Suprapubic skin (tissue), 4 donors: ENCODE results near the gene MIS18BP1.

ENCODE experiments used
- EP300 ChIP-seq: sonication (generic); formaldehyde crosslinking; IDR thresholded peaks from one replicate; pipeline ENCODE4 v1.6.1; 2017; ENCODE audit warnings: antibody characterized with exemption
- POLR2A ChIP-seq, 2 donors: fragments of 450-650 bp; IDR thresholded peaks; one replicate each; pipeline ENCODE4 v1.6.1; 2017; ENCODE audit warnings: antibody characterized with exemption in 2 of 2, mild to moderate bottlenecking in 2 of 2, moderate library complexity in 2 of 2
- POLR2AphosphoS5 ChIP-seq, 3 donors: sonication (generic); formaldehyde crosslinking; IDR thresholded peaks; one replicate each; pipeline ENCODE4 v1.6.1; 2017; ENCODE audit warnings: antibody characterized with exemption in 3 of 3
- TF ChIP-seq, protein P1 (sequence below), 2 donors: fragments of 200-600 bp in 1 of 2; fragments of 450-650 bp in 1 of 2; sonication (generic) in 1 of 2; IDR thresholded peaks; one replicate each; pipeline ENCODE4 v1.5.1; 2016 to 2019; ENCODE audit warnings: antibody characterized with exemption in 2 of 2, mild to moderate bottlenecking in 1 of 2, moderate library complexity in 1 of 2

DNA sequence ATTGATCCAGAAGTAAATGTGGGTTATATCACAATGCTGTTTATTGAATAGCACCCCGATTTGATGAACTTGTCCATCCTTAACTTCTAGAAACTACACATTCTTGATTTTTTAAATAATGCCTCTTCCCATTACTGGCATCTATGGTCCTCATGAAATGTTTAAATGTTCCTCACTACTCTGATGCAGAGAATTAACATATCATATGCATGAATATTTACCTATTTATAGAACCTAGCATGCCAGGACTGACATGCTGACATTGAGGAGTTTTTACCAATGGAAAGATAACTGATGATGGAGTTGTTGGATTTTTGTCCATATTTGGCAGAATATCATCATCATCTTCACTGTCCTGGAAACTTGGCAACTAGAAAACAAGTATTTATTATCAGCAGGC is 42.8 kb downstream of the MIS18BP1 start:
- TF ChIP-seq, protein P1, sequence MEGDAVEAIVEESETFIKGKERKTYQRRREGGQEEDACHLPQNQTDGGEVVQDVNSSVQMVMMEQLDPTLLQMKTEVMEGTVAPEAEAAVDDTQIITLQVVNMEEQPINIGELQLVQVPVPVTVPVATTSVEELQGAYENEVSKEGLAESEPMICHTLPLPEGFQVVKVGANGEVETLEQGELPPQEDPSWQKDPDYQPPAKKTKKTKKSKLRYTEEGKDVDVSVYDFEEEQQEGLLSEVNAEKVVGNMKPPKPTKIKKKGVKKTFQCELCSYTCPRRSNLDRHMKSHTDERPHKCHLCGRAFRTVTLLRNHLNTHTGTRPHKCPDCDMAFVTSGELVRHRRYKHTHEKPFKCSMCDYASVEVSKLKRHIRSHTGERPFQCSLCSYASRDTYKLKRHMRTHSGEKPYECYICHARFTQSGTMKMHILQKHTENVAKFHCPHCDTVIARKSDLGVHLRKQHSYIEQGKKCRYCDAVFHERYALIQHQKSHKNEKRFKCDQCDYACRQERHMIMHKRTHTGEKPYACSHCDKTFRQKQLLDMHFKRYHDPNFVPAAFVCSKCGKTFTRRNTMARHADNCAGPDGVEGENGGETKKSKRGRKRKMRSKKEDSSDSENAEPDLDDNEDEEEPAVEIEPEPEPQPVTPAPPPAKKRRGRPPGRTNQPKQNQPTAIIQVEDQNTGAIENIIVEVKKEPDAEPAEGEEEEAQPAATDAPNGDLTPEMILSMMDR (IDR thresholded peaks at IDR 0.05), result no peak
- no peak for TF ChIP-seq POLR2A (IDR thresholded peaks at IDR 0.05)
- no peak for TF ChIP-seq POLR2AphosphoS5 (IDR thresholded peaks at IDR 0.05)
- TF ChIP-seq EP300, result no peak
